Brain pericyte (primary cell): ENCODE measurements around the gene FOXF1.

Source experiments
- DNase-seq: peaks from one replicate; pipeline ENCODE4 v3.0.0-alpha.2; 2012; ENCODE audit warnings: low read depth, low spot score

FOXF1 gene

GRCh38 chr16:86492961-86493629 lies 17.2 kb upstream of the FOXF1 start:
- DNase-seq: no peak

GRCh38 chr16:86494039-86494564 lies 16.2 kb upstream of the FOXF1 start:
- DNase-seq: no peak

- DNase-seq: no peak
These were observed 15.6 kb upstream of the FOXF1 start for GRCh38 chr16:86494565-86495356.

- DNase-seq: no peak
These were observed 15.0 kb upstream of the FOXF1 start for GRCh38 chr16:86495357-86495701.

- no peak for DNase-seq
These were observed 14.5 kb upstream of the FOXF1 start for GRCh38 chr16:86495756-86496261.

GRCh38 chr16:86496262-86496928 lies 13.9 kb upstream of the FOXF1 start:
- no peak for DNase-seq

- no peak for DNase-seq
These were observed 13.3 kb upstream of the FOXF1 start for GRCh38 chr16:86496929-86497461.

GRCh38 chr16:86497551-86498021 lies 12.7 kb upstream of the FOXF1 start:
- DNase-seq: no peak

- no peak for DNase-seq
These were observed 12.1 kb upstream of the FOXF1 start for GRCh38 chr16:86498155-86498670.

- no peak for DNase-seq
These were observed 11.5 kb upstream of the FOXF1 start for GRCh38 chr16:86498671-86499439.

GRCh38 chr16:86499440-86499786 lies 10.9 kb upstream of the FOXF1 start:
- DNase-seq: no peak

GRCh38 chr16:86499889-86500707 lies 10.2 kb upstream of the FOXF1 start:
- DNase-seq: no peak

GRCh38 chr16:86500708-86501510 lies 9.4 kb upstream of the FOXF1 start:
- DNase-seq: no peak

- no peak for DNase-seq
These were observed 8.1 kb upstream of the FOXF1 start for GRCh38 chr16:86501989-86502855.

GRCh38 chr16:86502856-86503748 lies 7.2 kb upstream of the FOXF1 start:
- no peak for DNase-seq

- DNase-seq: no peak
These were observed 6.5 kb upstream of the FOXF1 start for GRCh38 chr16:86503830-86504229.
